Endometrial microvascular endothelial cells (primary cell): Measurements from ENCODE around the gene CXCL3. TPM values are rescaled to one million over a fixed set of nuclear protein-coding genes. Genes with fewer than 3 reads are reported as not detected.
"Not testable (repeated sequence)": the region's sequence is repeated elsewhere in the genome, so short reads cannot be mapped to it uniquely, and the experiment has no call there.

Experiments used
- in situ Hi-C: cut with HindIII; loops from 2 replicates; pipeline ENCODE4 v1.10.0; 2017; ENCODE audit warnings: low sequenced_read_pairs, low pct_unique_long_range_greater_than_20kb; ENCODE audit errors: inconsistent ontology term
- total RNA-seq: library from RNA; depleted of rRNA; stranded (reverse); fragments of >200 nt; gene quantifications from one replicate; pipeline ENCODE4 v1.2.3, GENCODE V29; 2015; ENCODE audit errors: inconsistent ontology term

Gene CXCL3
- total RNA-seq: 2.7 TPM

DNA sequence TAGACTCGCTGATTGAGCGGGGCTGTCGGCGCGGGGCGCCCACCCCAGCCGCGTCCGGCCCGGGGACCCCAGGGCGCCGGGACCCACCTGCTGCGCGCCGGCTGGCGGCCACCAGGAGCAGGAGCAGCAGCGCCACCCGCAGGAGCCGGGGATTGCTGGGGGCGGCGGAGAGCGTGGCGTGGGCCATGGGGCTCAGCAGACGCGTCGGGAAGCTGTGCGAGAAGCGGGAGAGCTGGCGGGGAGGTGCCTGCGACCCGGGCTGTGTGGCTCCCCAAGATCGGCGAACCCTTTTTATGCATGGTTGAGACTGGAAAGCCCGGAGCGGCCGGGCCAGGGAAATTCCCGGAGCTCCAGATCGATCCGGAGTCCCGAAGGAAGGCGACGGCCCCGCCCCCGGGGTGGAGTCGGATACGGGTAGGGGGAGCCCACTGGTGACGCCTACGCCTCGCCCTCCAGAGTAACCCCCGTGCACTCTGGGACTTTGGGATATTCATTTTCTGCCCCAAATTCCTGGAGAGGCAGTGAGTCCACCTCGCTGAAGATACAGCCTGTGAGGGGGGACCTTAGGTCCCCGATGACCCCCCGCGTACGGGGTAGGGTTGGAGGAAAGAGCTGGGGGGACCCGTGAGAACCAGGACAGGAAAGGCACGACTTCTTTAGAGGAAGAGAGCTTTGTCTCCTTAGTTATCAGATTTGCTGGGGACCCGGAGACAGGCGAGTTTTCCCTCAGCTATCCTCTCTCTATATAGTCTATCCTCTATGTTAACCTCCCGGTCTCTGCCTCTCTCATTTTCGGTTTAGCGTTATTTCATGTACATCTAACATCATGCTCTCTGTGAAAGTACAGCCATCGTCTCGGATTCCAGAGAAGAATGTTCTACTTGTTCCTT, at the start of gene CXCL3:
Gene CXCL3 (minus strand): TSS at position 265 of the 890 bp plus-strand sequence. CDS start 78 bp downstream, at position 187.
- in situ Hi-C loops: no loop called here

DNA sequence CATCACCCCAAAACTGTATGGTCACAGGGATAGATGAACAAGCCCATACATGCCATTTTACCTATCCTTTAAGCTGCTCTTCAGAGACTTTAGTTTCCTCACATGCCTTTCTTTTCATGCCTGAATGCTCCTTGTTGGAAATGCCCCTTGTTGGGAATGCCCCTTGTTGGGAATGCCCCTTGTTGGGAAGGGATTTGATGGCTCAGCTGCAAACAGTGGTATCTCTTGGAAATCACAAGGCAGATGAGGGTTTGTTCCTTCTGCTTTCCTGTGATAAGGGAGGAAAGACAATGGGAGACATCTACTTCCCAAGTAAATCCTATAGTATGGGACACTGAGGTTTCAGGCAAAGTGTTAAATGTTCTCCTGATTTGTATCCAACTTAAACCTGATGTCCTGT, 49.0 kb upstream of the CXCL3 start:
- in situ Hi-C loops: no loop called here

DNA sequence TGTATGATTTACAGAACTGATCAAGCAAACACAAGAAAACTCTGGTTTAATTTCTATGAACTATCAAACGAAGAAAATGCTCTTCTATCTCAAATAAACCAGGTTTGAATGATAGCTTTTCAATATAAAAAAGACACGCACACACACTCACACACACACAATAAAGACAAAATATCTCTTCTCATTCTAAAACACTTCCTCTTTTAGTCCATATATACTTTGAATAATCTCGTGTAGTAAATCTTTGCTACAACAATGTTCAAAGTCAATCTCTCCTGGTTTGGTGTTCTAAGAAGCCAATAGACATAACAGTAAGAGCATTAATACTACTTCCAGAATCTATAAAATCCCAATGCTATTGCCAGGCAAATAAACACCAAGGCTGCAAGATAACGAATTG, 47.2 kb upstream of the CXCL3 start:
- in situ Hi-C loops: no loop called here

DNA sequence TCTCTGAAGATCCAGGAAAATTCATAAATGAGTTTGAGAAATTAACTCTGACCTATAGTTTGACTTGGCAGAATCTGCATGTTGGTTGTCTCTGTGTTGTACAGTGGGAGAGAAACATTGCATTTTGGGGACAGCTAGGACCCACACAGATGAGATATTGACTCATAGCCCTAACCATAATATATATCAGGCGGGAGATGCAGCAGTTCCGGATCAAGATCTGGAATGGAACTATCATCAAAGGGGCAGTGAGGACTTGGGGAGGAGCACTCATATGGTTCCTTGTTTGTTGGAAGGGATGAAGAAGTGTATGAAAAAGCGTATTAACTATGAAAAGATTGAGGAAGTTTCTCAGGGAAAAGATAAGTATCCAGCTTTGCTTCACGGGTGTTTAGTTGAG, 46.5 kb upstream of the CXCL3 start:
- in situ Hi-C loops: no loop called here

DNA sequence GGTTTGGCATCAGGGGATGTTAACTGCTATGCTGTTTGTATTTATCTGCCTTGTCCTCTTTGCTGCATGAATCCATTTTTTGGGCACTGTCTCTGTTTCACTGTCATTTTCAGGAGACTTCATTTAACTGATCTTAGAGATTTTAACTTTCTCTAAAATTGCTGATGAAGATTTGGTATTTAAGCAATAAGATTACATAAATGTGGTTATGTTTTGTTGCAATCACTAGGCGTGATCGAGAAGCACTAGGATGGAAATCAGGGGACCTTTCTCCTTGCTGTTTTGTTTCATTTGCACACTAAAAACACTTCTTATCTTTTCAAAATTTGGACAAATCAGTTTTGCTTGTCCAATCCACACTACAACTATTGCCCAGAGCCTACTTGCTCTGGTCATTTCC, 45.1 kb upstream of the CXCL3 start:
- in situ Hi-C loops: no loop called here

DNA sequence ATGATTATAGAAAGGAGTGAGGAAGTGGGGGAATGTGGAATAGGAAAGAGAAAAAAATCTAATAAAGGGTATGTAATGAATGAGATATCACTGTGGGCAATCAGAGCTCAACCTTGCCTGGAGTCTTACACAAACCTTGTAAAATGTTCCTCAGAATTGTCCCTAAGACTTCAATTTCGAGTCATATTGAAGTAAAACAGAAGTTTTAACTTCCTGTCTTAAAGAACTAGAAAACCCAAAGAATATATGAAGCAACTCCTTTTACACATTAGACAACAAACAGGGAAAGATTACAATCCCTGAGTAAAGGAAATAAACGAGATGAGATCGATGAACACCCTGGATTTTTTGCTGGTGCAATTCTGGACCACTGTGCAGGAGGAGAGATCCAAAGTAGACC, 42.5 kb upstream of the CXCL3 start:
- in situ Hi-C loops: no loop called here

DNA sequence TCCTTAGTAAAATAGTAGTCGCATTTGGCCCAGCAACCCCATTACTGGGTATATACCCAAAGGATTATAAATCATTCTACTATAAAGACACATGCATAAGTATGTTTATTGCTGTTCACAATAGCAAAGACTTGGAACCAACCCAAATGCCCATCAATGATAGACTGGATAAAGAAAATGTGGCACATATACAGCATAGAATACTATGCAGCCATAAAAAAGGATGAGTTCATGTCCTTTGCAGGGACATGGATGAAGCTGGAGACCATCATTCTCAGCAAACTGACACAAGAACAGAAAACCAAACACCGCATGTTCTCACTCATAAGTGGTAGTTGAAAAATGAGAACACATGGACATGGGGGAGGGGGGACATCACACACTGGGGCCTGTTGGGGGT, 41.9 kb upstream of the CXCL3 start:
- in situ Hi-C loops: not testable (repeated sequence)

DNA sequence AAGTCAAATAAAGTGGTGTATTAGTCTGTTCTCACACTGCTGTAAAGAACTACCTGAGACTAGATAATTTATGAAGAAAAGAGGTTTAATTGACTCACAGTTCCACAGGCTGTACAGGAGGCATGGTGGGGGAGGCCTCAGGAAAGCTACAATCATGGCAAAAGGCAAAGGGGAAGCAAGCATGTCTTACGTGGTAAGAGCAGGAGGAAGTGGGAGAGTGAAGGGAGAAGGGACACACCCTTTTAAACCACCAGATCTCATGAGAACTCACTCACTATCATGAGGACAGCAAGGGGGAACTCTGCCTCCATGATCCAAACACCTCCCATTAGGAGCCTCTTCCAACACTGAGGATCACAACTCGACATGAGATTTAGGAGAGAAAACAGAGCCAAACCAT, 40.5 kb upstream of the CXCL3 start:
- in situ Hi-C loops: not testable (repeated sequence)

DNA sequence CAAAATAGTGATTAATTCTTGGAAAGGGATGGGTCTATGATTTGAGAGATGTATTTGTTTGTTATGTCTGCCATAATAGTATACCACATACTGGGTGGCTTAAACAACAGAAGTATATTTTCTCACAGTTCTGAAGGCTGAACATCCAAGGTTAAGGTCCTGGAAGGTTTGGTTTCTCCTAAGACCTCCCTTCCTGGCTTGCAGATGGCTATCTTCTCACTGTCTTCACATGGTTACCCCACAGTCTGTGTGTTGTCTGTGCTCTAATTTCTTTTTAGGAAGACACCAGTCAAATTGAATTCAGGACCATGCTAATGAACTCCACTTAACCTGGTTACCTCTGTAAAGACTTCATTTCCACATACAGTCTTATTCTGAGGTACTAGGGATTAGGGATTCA, 34.9 kb upstream of the CXCL3 start:
- in situ Hi-C loops: no loop called here

DNA sequence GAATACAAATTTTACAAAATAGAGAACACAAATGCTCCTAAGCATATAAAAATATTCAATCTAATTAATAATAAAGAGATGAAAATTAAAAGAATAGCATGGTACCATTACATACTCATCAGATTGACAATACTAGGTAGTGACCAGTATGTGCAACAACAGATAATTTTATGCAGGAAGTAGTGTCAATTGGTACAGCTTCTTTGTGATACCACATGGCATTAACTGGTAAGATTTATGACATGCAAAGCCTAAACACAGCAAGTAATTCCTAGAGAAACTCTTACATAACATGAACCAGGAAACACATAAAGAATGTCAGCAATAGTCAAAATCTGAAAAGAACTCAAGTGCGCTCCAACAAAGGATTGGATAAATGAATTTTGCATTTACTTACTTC, 34.2 kb upstream of the CXCL3 start:
- in situ Hi-C loops: no loop called here

DNA sequence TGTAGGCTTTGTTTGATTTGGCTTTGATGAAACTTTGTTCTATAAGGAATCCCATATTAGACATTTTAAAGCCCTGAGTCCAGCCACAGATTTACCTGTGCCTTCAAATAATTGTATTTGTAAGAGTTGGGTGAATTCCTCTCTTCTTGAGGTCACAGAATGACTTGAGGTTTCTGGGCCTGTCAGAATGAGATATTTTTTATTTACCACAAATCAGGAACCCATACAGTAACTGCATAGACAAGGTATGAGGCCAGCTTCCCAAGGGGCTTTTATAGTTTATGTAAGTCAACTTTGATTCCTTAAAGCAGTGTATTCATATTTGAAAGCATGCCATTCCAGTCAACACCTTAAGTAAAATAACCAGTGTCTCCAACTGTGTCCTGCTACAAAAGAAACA, 29.1 kb upstream of the CXCL3 start:
- in situ Hi-C loops: no loop called here

DNA sequence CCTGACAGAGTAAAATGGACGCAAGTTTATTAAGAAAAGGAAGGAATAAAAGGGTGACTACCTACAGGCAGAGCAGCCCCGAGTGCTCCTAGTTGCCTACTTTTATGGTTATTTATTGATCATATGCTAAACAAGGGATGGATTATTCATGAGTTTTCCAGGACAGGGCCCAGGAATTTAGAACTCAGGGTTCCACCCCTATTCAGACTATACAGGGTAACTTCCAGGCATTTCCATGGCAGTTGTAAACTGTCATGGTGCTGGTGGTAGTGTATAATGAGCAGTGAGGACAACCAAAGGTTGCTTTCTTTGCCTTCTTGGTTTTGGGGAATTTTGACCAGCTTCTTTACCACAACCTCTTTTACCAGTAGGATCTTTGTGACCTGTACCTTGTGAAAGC, 27.7 kb upstream of the CXCL3 start:
- in situ Hi-C loops: no loop called here

DNA sequence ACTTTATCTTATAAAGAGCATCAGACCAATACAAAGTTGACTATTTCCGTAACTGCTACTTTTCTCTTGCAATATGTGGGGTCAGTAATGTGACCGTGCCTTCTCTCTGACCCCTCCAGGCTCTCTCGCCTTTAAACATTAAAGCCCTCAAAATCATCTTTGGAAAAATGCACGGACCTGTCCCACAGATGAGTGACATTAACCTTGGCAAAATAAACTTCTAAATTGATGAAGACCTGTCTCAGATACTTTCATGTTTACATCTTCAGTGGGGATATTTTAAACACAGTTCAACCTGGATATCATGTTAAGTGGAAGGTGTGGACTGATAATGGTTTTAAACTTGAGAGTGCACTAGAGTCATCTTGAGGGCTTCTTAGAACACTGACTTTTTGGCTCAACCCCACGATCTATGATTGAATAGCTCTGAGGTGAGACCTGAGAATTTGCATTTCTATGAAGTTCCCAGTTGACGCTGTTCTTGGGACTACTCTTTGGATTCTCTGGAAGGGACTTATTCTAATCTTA, 26.7 kb upstream of the CXCL3 start:
- in situ Hi-C loops: no loop called here

DNA sequence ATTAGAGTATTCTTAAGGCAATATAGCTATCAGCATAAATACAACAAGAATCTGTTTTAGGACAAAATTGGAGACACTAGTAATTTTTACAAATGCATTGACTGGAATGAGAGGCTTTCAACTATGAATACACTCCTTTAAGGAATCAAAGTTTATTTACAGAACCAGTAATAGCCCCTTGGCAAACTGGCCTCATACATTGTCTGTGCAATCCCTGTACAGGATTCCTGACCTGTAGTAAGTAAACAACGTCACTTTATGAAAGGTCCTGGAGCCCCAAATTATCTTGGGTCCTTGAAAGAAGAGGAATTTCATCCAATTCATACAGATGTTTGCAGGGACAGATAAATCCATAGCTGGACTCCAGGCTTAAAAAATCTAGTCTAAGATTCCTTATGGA, 25.4 kb upstream of the CXCL3 start:
- in situ Hi-C loops: no loop called here

DNA sequence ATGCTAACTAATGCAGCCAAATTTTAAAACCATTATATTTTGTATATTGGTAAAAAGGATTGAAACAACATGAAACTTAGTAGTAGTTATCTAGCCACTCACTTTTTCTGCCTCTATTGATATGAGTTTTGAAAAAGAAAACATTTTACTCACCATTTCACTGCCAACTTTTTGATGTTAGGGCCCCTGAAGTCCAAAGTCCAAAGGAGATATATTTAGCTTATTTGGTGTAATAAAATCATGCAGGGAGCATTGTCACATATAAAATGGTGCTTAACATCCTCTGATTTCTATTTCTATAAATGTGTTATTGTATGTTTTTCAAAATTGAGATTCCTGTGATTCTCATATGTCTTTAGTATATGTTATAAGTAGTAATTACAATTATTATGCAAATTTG, 24.5 kb upstream of the CXCL3 start:
- in situ Hi-C loops: no loop called here

DNA sequence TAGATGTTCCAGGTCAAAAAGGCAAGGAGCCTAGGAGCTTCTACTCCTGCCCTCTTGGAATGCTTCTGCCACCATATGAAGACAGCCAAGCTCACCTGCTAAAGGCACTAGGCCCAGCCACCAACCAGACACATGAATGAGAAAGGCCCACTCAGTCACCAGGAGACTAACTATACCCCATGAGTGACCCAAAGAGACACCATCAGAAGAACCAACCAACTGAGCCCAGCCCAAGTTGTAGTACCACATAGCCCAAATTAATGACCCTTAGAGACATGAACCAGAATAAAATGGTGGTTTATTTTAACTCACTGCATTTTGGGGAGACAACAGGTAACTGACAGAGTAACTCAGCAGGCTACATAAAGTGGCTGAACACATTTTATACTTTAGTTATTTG, 22.9 kb upstream of the CXCL3 start:
- in situ Hi-C loops: no loop called here

DNA sequence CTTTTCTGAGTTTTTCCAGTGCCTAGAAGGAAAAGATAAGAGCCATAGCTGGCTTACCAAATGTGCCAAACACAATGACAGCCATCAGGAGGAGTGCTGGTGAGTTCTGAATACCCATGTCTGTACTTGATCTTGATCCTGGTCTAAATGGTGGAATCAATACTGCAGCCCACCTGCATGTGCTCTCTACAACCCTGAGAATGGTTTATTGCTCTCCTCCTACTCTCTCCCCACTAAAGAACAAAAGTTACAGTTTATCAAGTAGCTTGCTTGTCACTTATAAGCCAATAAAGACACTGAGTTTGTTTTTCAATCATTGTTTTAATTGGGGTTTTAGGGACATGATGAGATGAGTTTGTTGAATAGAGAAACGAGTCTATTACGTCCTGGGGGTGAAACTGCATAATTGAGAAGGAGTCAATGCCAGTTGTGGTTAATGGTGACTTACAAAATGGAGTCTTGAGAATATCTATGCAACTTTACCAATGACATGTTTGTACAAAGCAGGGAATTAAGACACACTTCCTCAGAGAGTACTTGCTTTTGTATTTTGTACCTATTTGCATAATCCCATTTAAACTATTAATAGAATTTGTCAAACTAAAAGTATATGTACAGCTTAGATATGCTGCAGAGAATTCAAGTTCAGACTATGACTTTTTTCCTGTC, 20.8 kb upstream of the CXCL3 start:
- in situ Hi-C loops: no loop called here

DNA sequence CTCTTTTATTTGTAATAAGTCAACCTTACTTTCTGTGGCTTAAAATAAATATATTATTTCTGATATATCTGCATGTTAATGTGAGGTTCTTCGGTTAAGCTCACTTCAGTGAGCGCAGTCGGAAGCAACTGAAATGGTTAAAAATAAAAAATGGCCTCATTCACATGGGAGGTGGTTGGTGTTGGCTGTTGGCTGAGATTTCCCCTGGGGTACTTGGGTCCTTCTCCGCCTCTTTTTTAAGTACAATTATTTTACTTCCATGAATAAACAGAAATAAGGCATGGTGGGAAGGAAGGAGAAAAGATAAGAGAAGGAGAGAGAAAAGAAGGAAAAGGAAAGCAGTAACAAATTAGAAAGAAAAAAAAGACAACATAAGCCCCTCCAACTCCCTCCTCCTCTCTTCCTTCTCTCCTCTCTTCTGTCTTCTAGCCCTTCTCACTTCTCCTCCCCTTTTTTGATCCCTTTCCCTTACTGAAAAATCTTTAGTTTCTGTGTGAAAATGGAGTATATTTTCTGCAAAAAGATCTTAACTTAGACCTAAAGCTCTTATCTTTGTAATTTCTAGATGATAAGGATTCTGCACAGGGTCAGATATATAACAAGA, 19.7 kb upstream of the CXCL3 start:
- in situ Hi-C loops: no loop called here

DNA sequence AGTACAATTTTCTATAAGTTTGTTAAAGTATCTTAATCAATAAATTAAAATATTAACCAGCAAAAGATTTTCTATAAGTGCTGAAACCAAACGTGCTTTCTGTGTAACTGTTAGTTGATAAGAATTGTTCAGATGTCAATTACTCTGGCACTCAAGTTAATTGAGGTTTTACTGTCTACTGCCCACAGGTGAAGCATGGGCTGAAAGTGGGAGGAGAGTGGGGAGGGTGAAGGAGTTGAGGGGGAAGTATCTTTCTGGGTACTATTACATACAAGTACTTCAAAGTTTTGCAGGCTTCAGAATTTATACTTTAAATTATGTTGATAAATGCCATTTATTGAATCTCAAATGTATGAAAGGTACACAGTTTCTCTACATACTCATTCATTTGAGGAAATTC, 19.1 kb upstream of the CXCL3 start:
- in situ Hi-C loops: no loop called here
